H1 (cell line): ENCODE results near the gene KAT8. TPM values are rescaled to one million over a fixed set of nuclear protein-coding genes. Genes with fewer than 3 reads are reported as not detected.

Experiments used
- ATF2 ChIP-seq: IDR thresholded peaks from 2 replicates; pipeline ENCODE4 v1.6.1; 2012; ENCODE audit warnings: low read length, inconsistent platforms
- ATF3 ChIP-seq: IDR thresholded peaks from 2 replicates; pipeline ENCODE4 v1.6.1; 2011; ENCODE audit warnings: low read depth, mild to moderate bottlenecking, low read length; ENCODE audit not compliant: insufficient read depth
- CBX5 ChIP-seq: fragments of 300-800, 300-1000 bp; sonication (generic); IDR thresholded peaks from 2 replicates; pipeline ENCODE4 v1.7.1; 2016; ENCODE audit warnings: antibody characterized with exemption, low read length, low read depth
- CTCF ChIP-seq, 3 experiments: IDR thresholded peaks; 1 replicate in 2 of 3; 2 replicates in 1 of 3; pipeline versions ENCODE4 v1.5.1 to v1.6.1; 2011; ENCODE audit warnings: low read length in 3 of 3, mild to moderate bottlenecking in 3 of 3, inconsistent platforms in 2 of 3, low read depth in 1 of 3, moderate library complexity in 1 of 3; ENCODE audit not compliant: insufficient read depth in 1 of 3; ENCODE audit errors: control extremely low read depth in 1 of 3
- GABPA ChIP-seq: IDR thresholded peaks from 2 replicates; pipeline ENCODE4 v1.6.1; 2011; ENCODE audit warnings: mild to moderate bottlenecking, low read length, moderate library complexity, borderline replicate concordance; ENCODE audit not compliant: insufficient read depth
- HDAC2 ChIP-seq, 2 experiments: fragments of 300-600 bp in 1 of 2; sonication (generic) in 1 of 2; IDR thresholded peaks; 2 replicates each; pipeline ENCODE4 v1.6.1; 2011 to 2012; ENCODE audit warnings: low read depth in 2 of 2, low read length in 2 of 2, mild to moderate bottlenecking in 2 of 2, moderate library complexity in 2 of 2, borderline replicate concordance in 1 of 2, inconsistent platforms in 1 of 2
- KDM4A ChIP-seq: IDR thresholded peaks from one replicate; pipeline ENCODE4 v1.7.1; 2012; ENCODE audit warnings: low read depth, mild to moderate bottlenecking, moderate library complexity, low read length, inconsistent platforms; ENCODE audit not compliant: severe bottlenecking
- polyA plus RNA-seq, 7 experiments: library from polyadenylated mRNA; depleted of rRNA in 3 of 7; stranded (reverse) in 5 of 7; unstranded in 2 of 7; fragments of >200 nt in 5 of 7; fragments of 200-250 nt in 2 of 7; gene quantifications; 1 replicate in 5 of 7; 2 replicates in 1 of 7; 4 replicates in 1 of 7; pipeline versions ENCODE4 v1.2.1 to v1.2.3, GENCODE V29; 2011 to 2013; ENCODE audit warnings: missing spikeins in 2 of 7, mixed read lengths in 2 of 7
- total RNA-seq: library from RNA; stranded (reverse); fragmentation: NEBNext Ultra II Directional; extraction: Animal tissue kit (Norgen Biotek cat#: 25700); gene quantifications from 2 replicates; pipeline ENCODE4 v1.2.1, GENCODE V29; 2021

KAT8 gene
- total and polyA plus RNA-seq, 2 of the 8 experiments (the other 6 are each of a cell fraction or from before 2014, with no cell fraction given), result 52.6 to 61.6 TPM

DNA sequence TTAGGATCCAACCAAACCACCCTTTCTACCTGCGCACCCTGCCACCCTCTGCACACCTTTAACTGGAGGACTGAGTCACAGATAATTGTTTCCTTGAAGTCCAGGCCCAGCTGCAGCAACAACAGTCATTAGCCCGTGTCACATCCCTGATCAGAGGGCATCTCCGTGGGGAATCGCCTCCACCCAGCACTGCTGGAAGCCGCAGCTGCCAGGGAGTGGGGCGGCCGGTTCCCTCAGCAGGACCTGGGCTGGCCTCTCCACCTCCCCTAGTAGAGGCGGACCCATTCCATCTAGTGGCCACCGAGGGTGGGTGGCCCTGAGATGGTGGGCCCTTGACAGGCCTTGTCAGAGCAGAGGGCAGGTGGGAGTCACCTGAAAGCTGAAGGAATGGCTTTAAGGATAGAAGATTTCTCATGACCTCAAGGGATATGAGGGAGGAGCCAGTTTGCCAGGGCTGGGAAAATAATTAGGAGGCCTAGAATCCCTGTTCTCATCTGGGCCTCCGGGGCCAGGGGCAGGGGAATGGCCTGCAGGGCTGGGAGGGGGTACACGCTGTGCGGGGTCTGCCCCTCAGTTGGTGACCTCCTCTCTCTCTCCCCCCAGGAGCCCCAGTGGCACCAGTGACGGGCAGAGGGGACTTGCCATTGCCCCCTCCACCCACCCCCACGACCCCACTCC lies 35.0 kb upstream of the KAT8 start (continued):
- TF ChIP-seq ATF2 (no peak), CBX5 (no peak), HDAC2 (IDR thresholded peaks at IDR 0.05; ENCODE audit: borderline replicate concordance in 1 of 2, low read depth in 2 of 2, low read length in 2 of 2) (no peak), CTCF (IDR thresholded peaks at IDR 0.05; ENCODE audit: control extremely low read depth in 1 of 3, insufficient read depth in 1 of 3, low read depth in 1 of 3, low read length in 3 of 3) (no peak), GABPA (no peak), ATF3 (no peak), KDM4A (no peak)
- TF ChIP-seq, all 59 proteins: peak for 0
